Measurements from ENCODE around the gene RGS18. TPM values are rescaled to one million over a fixed set of nuclear protein-coding genes. Genes with fewer than 3 reads are reported as not detected.
A peak's percentile ranks its signal among the peaks of the same experiment; 100 is the strongest.

RGS18 gene
- total and polyA plus RNA-seq, 9 of the 15 experiments (the other 6 are each of a cell fraction or from before 2014, with no cell fraction given), result 0.03 to 0.11 (median 0.05) TPM; not detected in 5

GRCh38 chr1:192170196-192170984 lies 12.1 kb downstream of the RGS18 start (continued):
- TF ChIP-seq, protein P1, sequence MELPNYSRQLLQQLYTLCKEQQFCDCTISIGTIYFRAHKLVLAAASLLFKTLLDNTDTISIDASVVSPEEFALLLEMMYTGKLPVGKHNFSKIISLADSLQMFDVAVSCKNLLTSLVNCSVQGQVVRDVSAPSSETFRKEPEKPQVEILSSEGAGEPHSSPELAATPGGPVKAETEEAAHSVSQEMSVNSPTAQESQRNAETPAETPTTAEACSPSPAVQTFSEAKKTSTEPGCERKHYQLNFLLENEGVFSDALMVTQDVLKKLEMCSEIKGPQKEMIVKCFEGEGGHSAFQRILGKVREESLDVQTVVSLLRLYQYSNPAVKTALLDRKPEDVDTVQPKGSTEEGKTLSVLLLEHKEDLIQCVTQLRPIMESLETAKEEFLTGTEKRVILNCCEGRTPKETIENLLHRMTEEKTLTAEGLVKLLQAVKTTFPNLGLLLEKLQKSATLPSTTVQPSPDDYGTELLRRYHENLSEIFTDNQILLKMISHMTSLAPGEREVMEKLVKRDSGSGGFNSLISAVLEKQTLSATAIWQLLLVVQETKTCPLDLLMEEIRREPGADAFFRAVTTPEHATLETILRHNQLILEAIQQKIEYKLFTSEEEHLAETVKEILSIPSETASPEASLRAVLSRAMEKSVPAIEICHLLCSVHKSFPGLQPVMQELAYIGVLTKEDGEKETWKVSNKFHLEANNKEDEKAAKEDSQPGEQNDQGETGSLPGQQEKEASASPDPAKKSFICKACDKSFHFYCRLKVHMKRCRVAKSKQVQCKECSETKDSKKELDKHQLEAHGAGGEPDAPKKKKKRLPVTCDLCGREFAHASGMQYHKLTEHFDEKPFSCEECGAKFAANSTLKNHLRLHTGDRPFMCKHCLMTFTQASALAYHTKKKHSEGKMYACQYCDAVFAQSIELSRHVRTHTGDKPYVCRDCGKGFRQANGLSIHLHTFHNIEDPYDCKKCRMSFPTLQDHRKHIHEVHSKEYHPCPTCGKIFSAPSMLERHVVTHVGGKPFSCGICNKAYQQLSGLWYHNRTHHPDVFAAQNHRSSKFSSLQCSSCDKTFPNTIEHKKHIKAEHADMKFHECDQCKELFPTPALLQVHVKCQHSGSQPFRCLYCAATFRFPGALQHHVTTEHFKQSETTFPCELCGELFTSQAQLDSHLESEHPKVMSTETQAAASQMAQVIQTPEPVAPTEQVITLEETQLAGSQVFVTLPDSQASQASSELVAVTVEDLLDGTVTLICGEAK (IDR thresholded peaks at IDR 0.05), result no peak
- TF ChIP-seq, protein P1 (CRISPR knock-in tag; IDR thresholded peaks at IDR 0.05), result no peak
- TF ChIP-seq TGIF2 (CRISPR knock-in tag; IDR thresholded peaks at IDR 0.05), result no peak
- no peak for TF ChIP-seq KAT8 (IDR thresholded peaks at IDR 0.05; ENCODE audit: low read depth)
- no peak for TF ChIP-seq CBX8 (IDR thresholded peaks at IDR 0.05; ENCODE audit: borderline replicate concordance, extremely low read depth, low read depth, low read length, poor library complexity, severe bottlenecking)
- no peak for TF ChIP-seq CEBPG (CRISPR knock-in tag; IDR thresholded peaks at IDR 0.05)
- no peak for TF ChIP-seq CEBPG (tag; conservative IDR thresholded peaks at IDR 0.05 in 1 of 2, IDR thresholded peaks at IDR 0.05 in 1 of 2)
- TF ChIP-seq, protein P2, sequence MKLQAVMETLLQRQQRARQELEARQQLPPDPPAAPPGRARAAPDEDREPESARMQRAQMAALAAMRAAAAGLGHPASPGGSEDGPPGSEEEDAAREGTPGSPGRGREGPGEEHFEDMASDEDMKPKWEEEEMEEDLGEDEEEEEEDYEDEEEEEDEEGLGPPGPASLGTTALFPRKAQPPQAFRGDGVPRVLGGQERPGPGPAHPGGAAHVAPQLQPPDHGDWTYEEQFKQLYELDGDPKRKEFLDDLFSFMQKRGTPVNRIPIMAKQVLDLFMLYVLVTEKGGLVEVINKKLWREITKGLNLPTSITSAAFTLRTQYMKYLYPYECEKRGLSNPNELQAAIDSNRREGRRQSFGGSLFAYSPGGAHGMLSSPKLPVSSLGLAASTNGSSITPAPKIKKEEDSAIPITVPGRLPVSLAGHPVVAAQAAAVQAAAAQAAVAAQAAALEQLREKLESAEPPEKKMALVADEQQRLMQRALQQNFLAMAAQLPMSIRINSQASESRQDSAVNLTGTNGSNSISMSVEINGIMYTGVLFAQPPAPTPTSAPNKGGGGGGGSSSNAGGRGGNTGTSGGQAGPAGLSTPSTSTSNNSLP (IDR thresholded peaks at IDR 0.05; ENCODE audit: borderline replicate concordance, low read depth, low read length), result 0 out of 2 replicates have a peak, but pooled peaks have one; percentile 38
- no peak for TF ChIP-seq ZBTB12 (CRISPR knock-in tag; IDR thresholded peaks at IDR 0.05)
- TF ChIP-seq, protein P3, sequence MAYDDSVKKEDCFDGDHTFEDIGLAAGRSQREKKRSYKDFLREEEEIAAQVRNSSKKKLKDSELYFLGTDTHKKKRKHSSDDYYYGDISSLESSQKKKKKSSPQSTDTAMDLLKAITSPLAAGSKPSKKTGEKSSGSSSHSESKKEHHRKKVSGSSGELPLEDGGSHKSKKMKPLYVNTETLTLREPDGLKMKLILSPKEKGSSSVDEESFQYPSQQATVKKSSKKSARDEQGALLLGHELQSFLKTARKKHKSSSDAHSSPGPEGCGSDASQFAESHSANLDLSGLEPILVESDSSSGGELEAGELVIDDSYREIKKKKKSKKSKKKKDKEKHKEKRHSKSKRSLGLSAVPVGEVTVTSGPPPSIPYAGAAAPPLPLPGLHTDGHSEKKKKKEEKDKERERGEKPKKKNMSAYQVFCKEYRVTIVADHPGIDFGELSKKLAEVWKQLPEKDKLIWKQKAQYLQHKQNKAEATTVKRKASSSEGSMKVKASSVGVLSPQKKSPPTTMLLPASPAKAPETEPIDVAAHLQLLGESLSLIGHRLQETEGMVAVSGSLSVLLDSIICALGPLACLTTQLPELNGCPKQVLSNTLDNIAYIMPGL (CRISPR knock-in tag; IDR thresholded peaks at IDR 0.05), result no peak
- TF ChIP-seq NFYB (IDR thresholded peaks at IDR 0.05; ENCODE audit: extremely low read depth, insufficient read length), result no peak
- TF ChIP-seq DIDO1 (tag; IDR thresholded peaks at IDR 0.05; ENCODE audit: low read depth), result no peak
- TF ChIP-seq HDGF (IDR thresholded peaks at IDR 0.05), result no peak
